RPMI7951 (cell line): Measurements from ENCODE around the gene NID1. TPM values are rescaled to one million over a fixed set of nuclear protein-coding genes. Genes with fewer than 3 reads are reported as not detected.
"Not testable (repeated sequence)": the region's sequence is repeated elsewhere in the genome, so short reads cannot be mapped to it uniquely, and the experiment has no call there.

Source experiments
- DNase-seq: peaks from one replicate; pipeline ENCODE4 v3.0.0-alpha.2; 2012; ENCODE audit warnings: low read depth
- total RNA-seq: library from RNA; depleted of rRNA; stranded (reverse); fragments of >200 nt; shearing (Covaris generic); gene quantifications from 2 replicates; pipeline ENCODE4 v1.2.3, GENCODE V29; 2014; rRNA removed

NID1 gene
- total RNA-seq, 1 experiment from 2014 or later: 60.2 TPM

GRCh38 chr1:235938709-235939479 lies 126.0 kb downstream of the NID1 start:
- DNase-seq: no peak

- DNase-seq: no peak
These were observed 127.8 kb downstream of the NID1 start for GRCh38 chr1:235937123-235937522.

GRCh38 chr1:235935235-235936225 lies 129.4 kb downstream of the NID1 start:
- DNase-seq: no peak

DNA sequence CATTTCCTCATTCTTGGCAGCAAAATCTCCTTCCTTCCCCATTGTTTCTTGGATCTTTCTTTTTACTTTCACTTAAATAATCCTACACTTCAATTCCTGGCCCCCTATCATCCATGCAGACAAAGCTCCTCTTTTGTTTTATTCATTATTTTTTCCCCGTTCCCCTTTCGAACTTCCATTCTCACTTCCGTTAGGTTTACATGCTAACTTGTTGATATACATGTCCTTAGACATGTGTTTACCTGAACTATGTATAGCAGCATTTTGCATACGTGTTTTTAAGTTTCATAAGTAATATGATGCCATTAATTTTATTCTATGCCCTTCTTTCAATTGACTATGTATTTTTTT lies 131.1 kb downstream of the NID1 start:
- DNase-seq: no peak

GRCh38 chr1:235933017-235933765 lies 131.7 kb downstream of the NID1 start:
- DNase-seq: no peak

GRCh38 chr1:235932090-235932510 lies 132.8 kb downstream of the NID1 start:
- DNase-seq: no peak

DNA sequence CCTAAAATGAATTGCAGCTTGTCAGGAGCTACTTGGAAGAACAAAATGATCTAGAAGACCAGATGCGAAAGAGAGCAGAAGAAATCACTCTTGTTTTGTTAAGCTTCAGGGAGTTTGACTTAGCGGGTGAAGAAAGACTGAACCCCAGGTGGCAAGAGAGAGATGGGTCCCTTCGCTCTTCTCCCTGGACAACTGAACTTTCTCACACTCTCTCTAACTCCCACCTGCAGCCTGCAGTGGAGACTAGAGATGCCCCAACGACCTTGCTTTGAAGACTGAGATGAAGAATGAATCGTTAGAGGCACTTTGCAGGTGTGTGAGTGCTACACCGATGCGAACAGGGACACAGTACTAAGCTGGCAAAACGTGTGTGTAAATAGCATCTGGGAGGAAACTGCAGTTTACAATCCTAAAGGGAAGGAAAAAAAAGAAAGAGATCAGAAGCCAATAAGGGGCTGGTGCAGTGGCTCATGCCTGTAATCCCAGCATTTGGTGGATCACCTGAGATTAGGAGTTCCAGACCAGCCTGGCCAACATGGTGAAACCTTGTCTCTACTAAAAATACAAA lies 133.6 kb downstream of the NID1 start:
- DNase-seq: no peak

GRCh38 chr1:235930543-235930942 lies 134.3 kb downstream of the NID1 start:
- no peak for DNase-seq

DNA sequence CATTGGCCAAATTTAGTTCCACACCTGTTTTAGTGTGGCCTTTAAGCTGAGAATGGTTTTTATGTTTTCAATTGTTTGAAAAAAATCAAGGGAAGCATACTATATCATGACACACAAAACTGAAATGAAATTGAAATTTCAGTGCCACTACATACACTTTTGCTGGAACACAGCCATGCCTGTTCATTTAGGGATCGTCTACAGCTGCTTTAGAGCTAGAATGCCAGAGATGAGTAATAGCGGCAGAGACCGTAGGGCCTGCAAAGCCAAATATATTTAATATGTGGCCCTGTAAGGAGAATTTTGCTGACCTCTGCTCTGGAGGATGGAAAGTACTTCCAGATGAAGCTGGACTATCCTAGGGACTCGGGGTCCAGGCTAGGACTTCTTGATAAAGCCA lies 135.7 kb downstream of the NID1 start:
- DNase-seq: peak; percentile 78

GRCh38 chr1:235928197-235928596 lies 136.7 kb downstream of the NID1 start:
- no peak for DNase-seq

GRCh38 chr1:235927551-235927950 lies 137.3 kb downstream of the NID1 start:
- not testable (repeated sequence) for DNase-seq

Other genes starting within 250 kb of the NID1 start
- gene LYST, start 198.2 kb downstream of the NID1 start, total RNA-seq: 16.9 and 19.7 TPM in 2 replicates
- gene GPR137B, start 77.4 kb upstream of the NID1 start, total RNA-seq: 6.6 and 8.2 TPM in 2 replicates
- gene ERO1B, start 216.9 kb upstream of the NID1 start, total RNA-seq: 3.1 and 3.8 TPM in 2 replicates